ENCODE measurements around the gene GJD2. TPM values are rescaled to one million over a fixed set of nuclear protein-coding genes. Genes with fewer than 3 reads are reported as not detected.

The GJD2 gene
- total and polyA plus RNA-seq, 4 donors: not detected

DNA sequence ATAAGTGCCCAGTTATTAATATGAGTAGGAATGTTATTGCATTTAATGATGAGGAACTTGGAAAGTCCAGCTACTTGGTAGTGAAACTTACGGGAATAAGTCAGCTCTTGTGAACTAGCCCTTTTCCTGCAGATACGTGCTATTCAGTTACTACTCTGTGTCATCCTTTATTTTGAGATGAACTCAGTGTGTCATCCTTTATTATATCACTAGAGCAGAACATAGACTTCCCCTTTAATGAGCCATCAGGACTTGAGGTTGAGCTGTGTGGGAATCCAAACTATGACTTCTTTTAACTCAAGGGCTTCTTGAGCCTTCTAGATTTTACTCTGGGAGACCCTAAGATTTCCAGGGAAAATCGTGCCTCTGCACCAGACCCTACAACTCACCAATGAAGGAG is 36.9 kb upstream of the GJD2 start:
- 65% methylated on average over 3 of the region's 3 CpGs for WGBS
- no peaks in the 10 kb centered on the region for H3K9me3 ChIP-seq (ENCODE audit: control insufficient read depth in 4 of 4, low read length in 3 of 4)
- H3K9ac ChIP-seq (ENCODE audit: low read depth in 1 of 2, low read length in 2 of 2): no peak overlapping the region
- no peak for DNase-seq (ENCODE audit: low spot score)
- H3K36me3 ChIP-seq (ENCODE audit: control insufficient read depth in 4 of 4, insufficient read depth in 3 of 4, low read depth in 1 of 4, low read length in 3 of 4): no peaks in the 10 kb centered on the region
- TF ChIP-seq GABPA (IDR thresholded peaks at IDR 0.05 in 1 of 2, conservative IDR thresholded peaks at IDR 0.05 in 1 of 2): no peak
- no peak for TF ChIP-seq TAF1 (conservative IDR thresholded peaks at IDR 0.05)
- no peak for TF ChIP-seq YY1 (IDR thresholded peaks at IDR 0.05)
- no peak for TF ChIP-seq RXRA (IDR thresholded peaks at IDR 0.05)
- TF ChIP-seq HNF4G (IDR thresholded peaks at IDR 0.05): no peak
- TF ChIP-seq, protein P1, sequence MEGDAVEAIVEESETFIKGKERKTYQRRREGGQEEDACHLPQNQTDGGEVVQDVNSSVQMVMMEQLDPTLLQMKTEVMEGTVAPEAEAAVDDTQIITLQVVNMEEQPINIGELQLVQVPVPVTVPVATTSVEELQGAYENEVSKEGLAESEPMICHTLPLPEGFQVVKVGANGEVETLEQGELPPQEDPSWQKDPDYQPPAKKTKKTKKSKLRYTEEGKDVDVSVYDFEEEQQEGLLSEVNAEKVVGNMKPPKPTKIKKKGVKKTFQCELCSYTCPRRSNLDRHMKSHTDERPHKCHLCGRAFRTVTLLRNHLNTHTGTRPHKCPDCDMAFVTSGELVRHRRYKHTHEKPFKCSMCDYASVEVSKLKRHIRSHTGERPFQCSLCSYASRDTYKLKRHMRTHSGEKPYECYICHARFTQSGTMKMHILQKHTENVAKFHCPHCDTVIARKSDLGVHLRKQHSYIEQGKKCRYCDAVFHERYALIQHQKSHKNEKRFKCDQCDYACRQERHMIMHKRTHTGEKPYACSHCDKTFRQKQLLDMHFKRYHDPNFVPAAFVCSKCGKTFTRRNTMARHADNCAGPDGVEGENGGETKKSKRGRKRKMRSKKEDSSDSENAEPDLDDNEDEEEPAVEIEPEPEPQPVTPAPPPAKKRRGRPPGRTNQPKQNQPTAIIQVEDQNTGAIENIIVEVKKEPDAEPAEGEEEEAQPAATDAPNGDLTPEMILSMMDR (IDR thresholded peaks at IDR 0.05; ENCODE audit: low read depth, low read length, missing input control): no peak
- TF ChIP-seq, protein P2, sequence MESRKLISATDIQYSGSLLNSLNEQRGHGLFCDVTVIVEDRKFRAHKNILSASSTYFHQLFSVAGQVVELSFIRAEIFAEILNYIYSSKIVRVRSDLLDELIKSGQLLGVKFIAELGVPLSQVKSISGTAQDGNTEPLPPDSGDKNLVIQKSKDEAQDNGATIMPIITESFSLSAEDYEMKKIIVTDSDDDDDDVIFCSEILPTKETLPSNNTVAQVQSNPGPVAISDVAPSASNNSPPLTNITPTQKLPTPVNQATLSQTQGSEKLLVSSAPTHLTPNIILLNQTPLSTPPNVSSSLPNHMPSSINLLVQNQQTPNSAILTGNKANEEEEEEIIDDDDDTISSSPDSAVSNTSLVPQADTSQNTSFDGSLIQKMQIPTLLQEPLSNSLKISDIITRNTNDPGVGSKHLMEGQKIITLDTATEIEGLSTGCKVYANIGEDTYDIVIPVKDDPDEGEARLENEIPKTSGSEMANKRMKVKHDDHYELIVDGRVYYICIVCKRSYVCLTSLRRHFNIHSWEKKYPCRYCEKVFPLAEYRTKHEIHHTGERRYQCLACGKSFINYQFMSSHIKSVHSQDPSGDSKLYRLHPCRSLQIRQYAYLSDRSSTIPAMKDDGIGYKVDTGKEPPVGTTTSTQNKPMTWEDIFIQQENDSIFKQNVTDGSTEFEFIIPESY (IDR thresholded peaks at IDR 0.05): no peak
- no peak for TF ChIP-seq ATF3 (IDR thresholded peaks at IDR 0.05)
- no peak for TF ChIP-seq RAD21 (IDR thresholded peaks at IDR 0.05)
- TF ChIP-seq JUND (IDR thresholded peaks at IDR 0.05): no peak
- TF ChIP-seq FOXA2 (IDR thresholded peaks at IDR 0.05): no peak
- no peak for TF ChIP-seq REST (IDR thresholded peaks at IDR 0.05)
- TF ChIP-seq HNF4A (conservative IDR thresholded peaks at IDR 0.05): no peak
- no peak overlapping the region for H3K27ac ChIP-seq (ENCODE audit: low read depth in 1 of 2, low read length in 2 of 2)
- H3K4me3 ChIP-seq (ENCODE audit: low read depth in 1 of 3, low read length in 3 of 3): no peak overlapping the region
- H3K4me1 ChIP-seq (ENCODE audit: control insufficient read depth in 4 of 4, insufficient read depth in 4 of 4, low read length in 3 of 4): peaks cover 0 to 4% (median 2%) of the 10 kb centered on the region in 4 donors
- H3K27me3 ChIP-seq (ENCODE audit: control insufficient read depth in 4 of 4, insufficient read depth in 4 of 4, low read length in 3 of 4): peaks cover 0 to 6% (median 2%) of the 10 kb centered on the region in 4 donors

GRCh38 chr15:34790121-34790520 is 35.3 kb upstream of the GJD2 start:
- TF ChIP-seq ATF3 (IDR thresholded peaks at IDR 0.05): no peak
- no peak for TF ChIP-seq RXRA (IDR thresholded peaks at IDR 0.05)
- TF ChIP-seq RAD21 (IDR thresholded peaks at IDR 0.05): no peak
- TF ChIP-seq, protein P3, sequence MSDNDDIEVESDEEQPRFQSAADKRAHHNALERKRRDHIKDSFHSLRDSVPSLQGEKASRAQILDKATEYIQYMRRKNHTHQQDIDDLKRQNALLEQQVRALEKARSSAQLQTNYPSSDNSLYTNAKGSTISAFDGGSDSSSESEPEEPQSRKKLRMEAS (IDR thresholded peaks at IDR 0.05): no peak
- no peak overlapping the region for H3K4me3 ChIP-seq (ENCODE audit: low read depth in 1 of 3, low read length in 3 of 3)

More at GRCh38 chr15:34790121-34790520, 35.3 kb upstream of the GJD2 start:
- DNase-seq (ENCODE audit: low spot score): no peak
- Histone ChIP-seq H3K36me3 (ENCODE audit: control insufficient read depth in 4 of 4, insufficient read depth in 3 of 4, low read depth in 1 of 4, low read length in 3 of 4) (no peaks in the 10 kb centered on the region), H3K9me3 (ENCODE audit: control insufficient read depth in 4 of 4, low read length in 3 of 4) (no peaks in the 10 kb centered on the region), H3K27me3 (ENCODE audit: control insufficient read depth in 4 of 4, insufficient read depth in 4 of 4, low read length in 3 of 4) (peaks cover 0 to 6% (median 0%) of the 10 kb centered on the region in 4 donors), H3K27ac (ENCODE audit: low read depth in 1 of 2, low read length in 2 of 2) (no peak overlapping the region), H3K4me1 (ENCODE audit: control insufficient read depth in 4 of 4, insufficient read depth in 4 of 4, low read length in 3 of 4) (peaks cover 0 to 4% (median under 1%) of the 10 kb centered on the region in 4 donors), H3K9ac (ENCODE audit: low read depth in 1 of 2, low read length in 2 of 2) (no peak overlapping the region)
- WGBS: 72% methylated on average over 6 of the region's 6 CpGs
